ENCODE results near the gene ERN1. TPM values are rescaled to one million over a fixed set of nuclear protein-coding genes. Genes with fewer than 3 reads are reported as not detected.
A peak's percentile ranks its signal among the peaks of the same experiment; 100 is the strongest.

The ERN1 gene
- total and polyA plus RNA-seq, 2 of the 13 experiments (the other 11 are each of a cell fraction or from before 2014, with no cell fraction given), result 6.0 to 12.7 TPM

- TF ChIP-seq, protein P1, sequence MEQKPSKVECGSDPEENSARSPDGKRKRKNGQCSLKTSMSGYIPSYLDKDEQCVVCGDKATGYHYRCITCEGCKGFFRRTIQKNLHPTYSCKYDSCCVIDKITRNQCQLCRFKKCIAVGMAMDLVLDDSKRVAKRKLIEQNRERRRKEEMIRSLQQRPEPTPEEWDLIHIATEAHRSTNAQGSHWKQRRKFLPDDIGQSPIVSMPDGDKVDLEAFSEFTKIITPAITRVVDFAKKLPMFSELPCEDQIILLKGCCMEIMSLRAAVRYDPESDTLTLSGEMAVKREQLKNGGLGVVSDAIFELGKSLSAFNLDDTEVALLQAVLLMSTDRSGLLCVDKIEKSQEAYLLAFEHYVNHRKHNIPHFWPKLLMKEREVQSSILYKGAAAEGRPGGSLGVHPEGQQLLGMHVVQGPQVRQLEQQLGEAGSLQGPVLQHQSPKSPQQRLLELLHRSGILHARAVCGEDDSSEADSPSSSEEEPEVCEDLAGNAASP (CRISPR knock-in tag; IDR thresholded peaks at IDR 0.05; ENCODE audit: borderline replicate concordance), result peak; percentile 97
- no peak for TF ChIP-seq ZNF549 (CRISPR knock-in tag; IDR thresholded peaks at IDR 0.05)
- peak; percentile 97 for TF ChIP-seq ISL2 (CRISPR knock-in tag; IDR thresholded peaks at IDR 0.05)
- peak; percentile 92 for TF ChIP-seq ZFX (CRISPR knock-in tag; IDR thresholded peaks at IDR 0.05; ENCODE audit: low read depth)
- TF ChIP-seq, protein P2, sequence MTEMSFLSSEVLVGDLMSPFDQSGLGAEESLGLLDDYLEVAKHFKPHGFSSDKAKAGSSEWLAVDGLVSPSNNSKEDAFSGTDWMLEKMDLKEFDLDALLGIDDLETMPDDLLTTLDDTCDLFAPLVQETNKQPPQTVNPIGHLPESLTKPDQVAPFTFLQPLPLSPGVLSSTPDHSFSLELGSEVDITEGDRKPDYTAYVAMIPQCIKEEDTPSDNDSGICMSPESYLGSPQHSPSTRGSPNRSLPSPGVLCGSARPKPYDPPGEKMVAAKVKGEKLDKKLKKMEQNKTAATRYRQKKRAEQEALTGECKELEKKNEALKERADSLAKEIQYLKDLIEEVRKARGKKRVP (CRISPR knock-in tag; IDR thresholded peaks at IDR 0.05), result peak in 1 of 2 experiments; percentile 77; a peak in 1 of 4 replicates
- TF ChIP-seq SIN3A (IDR thresholded peaks at IDR 0.05; ENCODE audit: borderline replicate concordance, low read depth, low read length), result 0 out of 2 replicates have a peak, but pooled peaks have one; percentile 47
- TF ChIP-seq IRX3 (CRISPR knock-in tag; IDR thresholded peaks at IDR 0.05; ENCODE audit: borderline replicate concordance, low read depth), result no peak
- TF ChIP-seq TCF7L2 (IDR thresholded peaks at IDR 0.05; ENCODE audit: low read depth, low read length), result no peak
- TF ChIP-seq, protein P3, sequence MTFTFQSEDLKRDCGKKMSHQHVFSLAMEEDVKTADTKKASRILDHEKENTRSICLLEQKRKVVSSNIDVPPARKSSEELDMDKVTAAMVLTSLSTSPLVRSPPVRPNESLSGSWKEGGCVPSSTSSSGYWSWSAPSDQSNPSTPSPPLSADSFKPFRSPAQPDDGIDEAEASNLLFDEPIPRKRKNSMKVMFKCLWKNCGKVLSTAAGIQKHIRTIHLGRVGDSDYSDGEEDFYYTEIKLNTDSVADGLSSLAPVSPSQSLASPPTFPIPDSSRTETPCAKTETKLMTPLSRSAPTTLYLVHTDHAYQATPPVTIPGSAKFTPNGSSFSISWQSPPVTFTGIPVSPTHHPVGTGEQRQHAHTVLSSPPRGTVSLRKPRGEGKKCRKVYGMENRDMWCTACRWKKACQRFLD (CRISPR knock-in tag; IDR thresholded peaks at IDR 0.05; ENCODE audit: borderline replicate concordance), result no peak
- TF ChIP-seq ZNF652 (CRISPR knock-in tag; IDR thresholded peaks at IDR 0.05; ENCODE audit: borderline replicate concordance, low read depth), result no peak; the same call in 1 of the 2 replicates
- peak; percentile 95 for TF ChIP-seq ZNF761 (CRISPR knock-in tag; conservative IDR thresholded peaks at IDR 0.05)
- TF ChIP-seq TEF (CRISPR knock-in tag; IDR thresholded peaks at IDR 0.05), result peak; percentile 93
- TF ChIP-seq ZNF17 (CRISPR knock-in tag; IDR thresholded peaks at IDR 0.05), result no peak
- peak; percentile 79; the same call in 1 of the 2 replicates for TF ChIP-seq KLF11 (CRISPR knock-in tag; IDR thresholded peaks at IDR 0.05)
- TF ChIP-seq, protein P4, sequence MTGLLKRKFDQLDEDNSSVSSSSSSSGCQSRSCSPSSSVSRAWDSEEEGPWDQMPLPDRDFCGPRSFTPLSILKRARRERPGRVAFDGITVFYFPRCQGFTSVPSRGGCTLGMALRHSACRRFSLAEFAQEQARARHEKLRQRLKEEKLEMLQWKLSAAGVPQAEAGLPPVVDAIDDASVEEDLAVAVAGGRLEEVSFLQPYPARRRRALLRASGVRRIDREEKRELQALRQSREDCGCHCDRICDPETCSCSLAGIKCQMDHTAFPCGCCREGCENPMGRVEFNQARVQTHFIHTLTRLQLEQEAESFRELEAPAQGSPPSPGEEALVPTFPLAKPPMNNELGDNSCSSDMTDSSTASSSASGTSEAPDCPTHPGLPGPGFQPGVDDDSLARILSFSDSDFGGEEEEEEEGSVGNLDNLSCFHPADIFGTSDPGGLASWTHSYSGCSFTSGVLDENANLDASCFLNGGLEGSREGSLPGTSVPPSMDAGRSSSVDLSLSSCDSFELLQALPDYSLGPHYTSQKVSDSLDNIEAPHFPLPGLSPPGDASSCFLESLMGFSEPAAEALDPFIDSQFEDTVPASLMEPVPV (CRISPR knock-in tag; IDR thresholded peaks at IDR 0.05), result 0 out of 2 replicates have a peak, but pooled peaks have one; percentile 43
- no peak for TF ChIP-seq ZNF572 (CRISPR knock-in tag; IDR thresholded peaks at IDR 0.05)
- no peak for TF ChIP-seq ZNF749 (CRISPR knock-in tag; IDR thresholded peaks at IDR 0.05; ENCODE audit: borderline replicate concordance)
- TF ChIP-seq MLLT10 (CRISPR knock-in tag; IDR thresholded peaks at IDR 0.05), result no peak
- TF ChIP-seq ZNF75D (CRISPR knock-in tag; IDR thresholded peaks at IDR 0.05; ENCODE audit: borderline replicate concordance), result no peak
- TF ChIP-seq PLRG1 (conservative IDR thresholded peaks at IDR 0.05), result no peak
- TF ChIP-seq EP300 (IDR thresholded peaks at IDR 0.05; ENCODE audit: low read depth in 2 of 2, low read length in 2 of 2), result peak; percentile 95 to 97
- TF ChIP-seq EP300 (CRISPR knock-in tag; IDR thresholded peaks at IDR 0.05; ENCODE audit: borderline replicate concordance), result peak; percentile 98
- no peak for TF ChIP-seq REL (CRISPR knock-in tag; conservative IDR thresholded peaks at IDR 0.05)
- TF ChIP-seq MBD4 (IDR thresholded peaks at IDR 0.05; ENCODE audit: borderline replicate concordance, low read length), result no peak; the same call in 1 of the 2 replicates
- peak; percentile 99 for TF ChIP-seq ZBTB7B (CRISPR knock-in tag; IDR thresholded peaks at IDR 0.05)
Observed at GRCh38 chr17:64150237-64151015, 20.5 kb upstream of the ERN1 start (continued).

Measured in HepG2 (cell line).